HG03565 (cell line): ENCODE measurements around the gene TBC1D24.
"Not testable (repeated sequence)": the region's sequence is repeated elsewhere in the genome, so short reads cannot be mapped to it uniquely, and the experiment has no call there.

Experiments used
- ATAC-seq: cut with Tn5 transposase; IDR thresholded peaks from one replicate; pipeline ENCODE4 v1.9.1; 2021; ENCODE audit warnings: mild to moderate bottlenecking, moderate library complexity; ENCODE audit not compliant: unreplicated experiment

TBC1D24 gene

GRCh38 chr16:2468233-2468724, 6.6 kb upstream of the TBC1D24 start:
- ATAC-seq: no peak

- ATAC-seq: no peak
Measured at GRCh38 chr16:2468725-2469398, 6.1 kb upstream of the TBC1D24 start.

DNA sequence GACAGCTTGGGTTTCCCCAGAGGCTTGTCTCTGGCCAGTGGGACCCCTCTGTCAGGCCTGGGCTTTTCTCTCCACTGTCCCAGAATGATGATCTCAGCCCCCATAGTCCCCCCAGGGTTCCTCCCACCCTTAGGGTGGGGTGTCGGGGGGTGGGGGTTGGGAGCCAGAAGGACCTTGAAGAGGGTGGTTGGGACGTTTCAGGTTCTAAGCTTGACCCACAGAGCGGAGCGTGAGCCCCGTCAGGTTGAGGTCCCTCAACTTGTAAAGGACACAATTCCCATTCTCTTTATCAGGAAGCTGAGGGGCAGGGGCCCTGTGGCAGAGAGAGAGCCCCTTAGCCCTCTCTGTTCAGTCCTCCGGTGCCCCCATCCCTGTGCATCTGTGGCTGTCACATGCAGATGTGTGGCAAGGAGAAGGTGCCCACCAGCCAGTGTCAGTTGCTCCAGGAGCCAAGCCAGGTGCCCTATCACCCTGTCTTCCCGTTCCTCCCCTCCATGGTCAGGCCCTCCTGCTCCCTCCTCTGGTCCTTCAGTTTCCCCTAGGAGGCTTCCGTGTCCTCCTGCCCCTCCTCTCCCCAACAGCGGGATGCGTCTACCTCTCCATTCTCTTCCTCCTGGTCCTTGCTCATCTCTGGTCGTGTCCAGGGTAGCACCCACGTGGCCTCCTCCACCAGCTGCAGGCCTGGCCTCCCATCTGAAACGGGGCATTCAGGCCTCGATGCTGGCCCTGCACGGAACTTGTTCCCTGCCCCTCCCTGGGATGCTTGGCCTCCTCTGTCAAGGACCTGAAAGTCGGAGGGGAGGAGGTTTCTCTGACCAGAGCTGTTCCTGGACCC, 5.3 kb upstream of the TBC1D24 start:
- ATAC-seq: no peak

DNA sequence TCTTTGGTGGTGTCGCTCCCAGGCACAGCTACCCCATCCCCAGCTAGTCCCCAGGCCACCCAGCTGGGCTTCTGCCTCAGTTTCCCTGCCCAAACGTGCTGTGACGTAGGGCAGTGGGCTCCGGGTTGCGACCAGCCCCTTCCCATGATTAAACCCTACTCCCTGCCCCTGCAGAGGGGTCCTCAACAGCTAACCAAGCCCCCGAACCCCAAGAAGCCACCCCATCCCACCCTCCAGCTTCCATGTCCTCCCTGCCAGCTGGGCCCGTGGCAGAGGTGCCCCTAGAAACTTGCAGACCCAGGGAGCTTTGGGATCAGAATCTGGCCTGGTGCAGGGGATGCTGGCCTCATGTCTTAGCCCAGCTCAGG, 4.7 kb upstream of the TBC1D24 start:
- no peak for ATAC-seq

DNA sequence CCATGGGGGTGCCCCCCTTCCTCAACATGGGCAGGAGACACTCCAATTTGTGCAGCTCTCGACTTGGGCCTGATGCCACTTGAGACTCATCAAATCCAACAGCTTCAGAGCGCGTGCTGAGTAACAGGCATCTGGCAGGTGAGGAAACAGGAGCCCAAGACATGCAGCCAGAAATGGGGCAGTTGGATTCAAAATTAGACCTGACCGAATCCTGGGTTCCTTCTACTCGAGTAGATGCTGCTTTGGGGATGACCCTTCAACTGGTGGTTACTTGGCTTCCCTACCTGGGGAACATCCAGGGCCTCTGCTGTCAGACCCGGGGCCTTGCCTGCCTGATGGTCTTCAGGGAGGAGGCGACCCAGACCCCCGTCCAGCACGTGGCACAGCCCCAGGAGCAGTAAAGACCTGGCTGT, 4.3 kb upstream of the TBC1D24 start:
- ATAC-seq: no peak

- no peak for ATAC-seq
Measured at GRCh38 chr16:2471016-2471652, 3.8 kb upstream of the TBC1D24 start, which contains the start of gene NTN3. Gene NTN3, plus strand, starts transcription at chr16:2471297. Its CDS starts 405 bp downstream, at chr16:2471702.

GRCh38 chr16:2471653-2472487, 3.1 kb upstream of the TBC1D24 start:
- ATAC-seq: no peak

GRCh38 chr16:2472488-2472864, 2.5 kb upstream of the TBC1D24 start:
- no peak for ATAC-seq

DNA sequence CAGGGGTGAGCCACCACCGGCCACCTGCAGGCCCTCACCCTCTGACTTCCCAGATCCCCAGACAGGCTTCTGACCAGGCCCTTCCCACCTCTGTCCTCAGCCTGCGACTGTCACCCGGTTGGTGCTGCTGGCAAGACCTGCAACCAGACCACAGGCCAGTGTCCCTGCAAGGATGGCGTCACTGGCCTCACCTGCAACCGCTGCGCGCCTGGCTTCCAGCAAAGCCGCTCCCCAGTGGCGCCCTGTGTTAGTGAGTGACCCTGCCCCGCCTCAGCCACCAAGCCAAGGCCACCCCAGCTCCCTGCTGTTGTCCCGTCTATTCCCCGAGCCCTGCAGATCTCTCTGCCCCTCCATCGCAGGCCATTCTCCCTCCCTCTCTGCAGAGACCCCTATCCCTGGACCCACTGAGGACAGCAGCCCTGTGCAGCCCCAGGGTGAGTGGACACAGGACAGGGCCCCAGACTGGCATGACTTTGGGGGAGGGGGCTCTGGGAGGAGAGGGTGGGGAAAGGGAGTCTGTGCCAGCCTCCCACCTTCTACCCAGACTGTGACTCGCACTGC, 2.0 kb upstream of the TBC1D24 start:
- no peak for ATAC-seq

- ATAC-seq: no peak
Measured at GRCh38 chr16:2473446-2473926, 1.4 kb upstream of the TBC1D24 start.

DNA sequence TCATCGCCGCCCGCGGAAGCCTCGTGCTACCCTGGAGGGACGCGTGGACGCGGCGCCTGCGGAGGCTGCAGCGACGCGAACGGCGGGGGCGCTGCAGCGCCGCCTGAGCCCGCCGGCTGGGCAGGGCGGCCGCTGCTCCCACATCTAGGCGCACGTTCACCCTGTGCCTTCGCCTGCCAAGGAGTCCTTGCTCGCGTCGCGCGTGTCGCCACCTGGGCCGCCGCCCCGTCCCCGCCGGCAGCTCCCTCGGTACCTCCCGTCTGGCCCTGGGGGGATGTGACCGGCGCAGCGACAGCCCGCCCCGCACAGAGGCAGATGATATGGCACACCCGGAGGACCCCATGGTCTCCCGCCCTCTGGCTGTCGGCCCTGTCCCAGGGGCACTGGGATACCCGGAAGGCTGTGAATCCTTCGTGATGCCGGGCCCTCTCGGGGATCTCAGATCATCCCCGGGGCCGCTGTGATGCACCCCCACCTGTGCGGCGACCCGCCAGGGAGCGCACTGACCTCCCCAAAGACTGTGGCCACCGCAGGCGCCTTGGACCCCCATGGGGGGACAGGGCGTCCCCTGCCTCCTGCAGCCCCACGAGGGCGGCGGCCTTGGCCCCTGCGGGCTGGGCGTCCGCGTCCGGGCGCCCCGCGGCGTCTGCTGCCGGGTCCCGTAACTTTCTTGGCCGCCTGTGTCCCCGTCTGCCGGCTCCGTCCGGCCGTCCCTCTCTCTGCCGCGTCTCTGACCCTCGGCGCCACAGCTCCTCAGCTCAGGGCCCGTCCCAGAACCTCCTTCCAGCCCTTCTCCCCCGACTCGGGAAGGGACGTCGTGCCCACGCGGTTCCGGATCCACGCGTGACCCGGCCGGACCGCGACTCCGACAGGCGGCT, 689 bp upstream of the TBC1D24 start:
- peak; percentile 17 for ATAC-seq

DNA sequence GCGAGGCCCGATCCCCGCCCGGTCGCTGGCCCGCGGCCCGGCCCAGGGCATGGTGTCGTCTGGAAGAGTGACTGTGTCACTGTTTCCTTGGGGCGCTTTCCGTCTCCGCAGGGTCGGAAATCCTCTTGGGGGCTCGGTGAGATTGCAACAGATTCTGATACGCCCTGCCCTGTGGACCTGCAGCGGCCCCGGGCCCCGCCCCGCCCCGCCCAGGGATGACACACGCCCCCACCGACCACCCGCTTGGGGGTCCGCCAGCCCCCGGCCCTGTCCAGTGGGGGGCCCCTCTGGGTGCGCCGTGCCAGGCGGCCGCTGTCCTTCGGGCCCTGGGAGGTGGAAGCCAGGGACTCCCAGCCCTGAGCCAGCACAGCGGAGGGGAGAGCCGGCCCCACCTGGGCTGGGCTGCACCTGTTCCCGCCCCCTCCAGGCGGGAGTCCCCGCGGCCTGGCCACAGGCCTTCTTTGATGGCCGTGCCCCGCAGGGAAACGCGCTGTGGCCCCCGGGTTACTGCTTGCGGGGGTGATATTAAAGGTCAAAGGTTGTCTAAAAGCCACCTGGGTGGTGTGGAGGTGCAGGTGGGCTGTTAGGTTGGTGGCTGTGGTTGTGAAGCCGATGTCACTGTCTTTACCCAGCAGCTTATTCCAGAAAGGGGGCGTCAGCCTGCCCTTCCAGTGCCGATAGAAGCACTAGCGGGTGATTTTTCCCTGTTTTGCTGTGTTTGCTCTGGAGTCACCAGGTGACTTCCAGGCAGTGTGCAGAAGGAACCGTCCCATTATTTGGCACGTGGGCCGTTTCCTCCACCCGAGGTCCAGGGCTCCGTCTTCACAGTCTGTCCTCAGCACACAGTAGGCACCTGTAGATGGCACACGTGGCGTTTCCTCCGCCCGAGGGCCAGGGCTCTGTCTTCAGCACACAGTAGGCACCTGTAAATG, 752 bp downstream of the TBC1D24 start:
- ATAC-seq: no peak

GRCh38 chr16:2476345-2476720, 1.4 kb downstream of the TBC1D24 start:
- no peak for ATAC-seq

DNA sequence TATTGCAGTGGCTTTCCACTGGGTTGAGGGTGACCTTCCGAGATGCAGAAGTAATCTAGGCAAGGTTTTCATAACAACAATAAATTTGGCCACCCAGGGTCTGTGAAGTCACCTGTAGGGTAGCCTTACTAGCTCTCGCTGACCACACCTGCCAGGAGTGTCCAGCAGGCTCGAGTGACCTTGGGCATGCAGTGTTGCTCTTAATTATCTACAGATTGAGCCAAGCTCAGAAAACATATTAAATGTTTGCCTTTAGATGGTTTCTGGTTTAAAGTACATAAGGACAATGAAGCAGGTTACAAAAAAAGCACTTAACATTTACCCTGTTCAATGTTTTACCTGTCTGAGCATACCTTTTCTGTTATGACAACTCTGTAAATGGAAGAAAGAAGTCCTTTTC, 1.8 kb downstream of the TBC1D24 start:
- ATAC-seq: no peak

- ATAC-seq: no peak
Measured at GRCh38 chr16:2477327-2477726, 2.4 kb downstream of the TBC1D24 start.

GRCh38 chr16:2478279-2478678, 3.4 kb downstream of the TBC1D24 start:
- no peak for ATAC-seq

DNA sequence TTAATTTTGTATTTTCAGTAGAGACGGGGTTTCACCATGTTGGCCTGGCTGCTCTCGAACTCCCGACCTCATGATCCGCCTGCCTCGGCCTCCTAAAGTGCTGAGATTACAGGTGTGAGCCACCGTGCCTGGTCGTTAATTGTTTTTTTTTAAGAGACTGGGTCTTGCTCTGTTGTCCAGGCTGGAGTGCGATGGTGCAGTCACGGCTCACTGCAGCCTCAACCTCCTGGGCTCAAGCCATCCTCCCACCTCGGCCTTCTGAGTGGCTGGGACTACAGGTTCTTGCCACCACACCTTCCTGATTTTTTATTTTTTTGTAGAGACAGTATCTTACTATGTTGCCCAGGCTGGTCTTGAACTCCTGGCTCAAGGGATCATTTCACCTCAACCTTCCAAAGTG, 5.1 kb downstream of the TBC1D24 start:
- not testable (repeated sequence) for ATAC-seq

DNA sequence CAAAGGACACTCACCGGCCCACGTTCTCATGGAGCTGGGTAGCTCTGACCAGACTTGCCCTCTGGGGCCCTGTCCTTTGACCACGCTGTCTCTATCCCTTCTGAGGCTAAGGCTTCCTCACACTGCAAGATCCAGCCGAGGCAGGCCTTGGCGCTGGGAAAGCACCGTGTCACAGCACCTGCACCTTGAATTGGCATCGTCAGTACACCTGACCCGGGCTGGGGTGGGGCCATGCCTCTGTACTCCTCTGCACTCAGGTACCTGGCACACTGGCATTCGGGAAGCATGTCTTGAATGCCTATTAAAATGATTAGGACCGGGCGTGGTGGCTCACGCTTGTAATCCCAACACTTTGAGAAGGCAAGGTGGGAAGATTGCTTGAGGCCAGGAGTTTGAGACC, 6.0 kb downstream of the TBC1D24 start:
- ATAC-seq: no peak
